Measurements from ENCODE around the gene PID1. TPM values are rescaled to one million over a fixed set of nuclear protein-coding genes. Genes with fewer than 3 reads are reported as not detected.
"Not testable (repeated sequence)": the region's sequence is repeated elsewhere in the genome, so short reads cannot be mapped to it uniquely, and the experiment has no call there.

PID1 gene
- total RNA-seq, 1 donor from 2014 or later, result 0.69 TPM

DNA sequence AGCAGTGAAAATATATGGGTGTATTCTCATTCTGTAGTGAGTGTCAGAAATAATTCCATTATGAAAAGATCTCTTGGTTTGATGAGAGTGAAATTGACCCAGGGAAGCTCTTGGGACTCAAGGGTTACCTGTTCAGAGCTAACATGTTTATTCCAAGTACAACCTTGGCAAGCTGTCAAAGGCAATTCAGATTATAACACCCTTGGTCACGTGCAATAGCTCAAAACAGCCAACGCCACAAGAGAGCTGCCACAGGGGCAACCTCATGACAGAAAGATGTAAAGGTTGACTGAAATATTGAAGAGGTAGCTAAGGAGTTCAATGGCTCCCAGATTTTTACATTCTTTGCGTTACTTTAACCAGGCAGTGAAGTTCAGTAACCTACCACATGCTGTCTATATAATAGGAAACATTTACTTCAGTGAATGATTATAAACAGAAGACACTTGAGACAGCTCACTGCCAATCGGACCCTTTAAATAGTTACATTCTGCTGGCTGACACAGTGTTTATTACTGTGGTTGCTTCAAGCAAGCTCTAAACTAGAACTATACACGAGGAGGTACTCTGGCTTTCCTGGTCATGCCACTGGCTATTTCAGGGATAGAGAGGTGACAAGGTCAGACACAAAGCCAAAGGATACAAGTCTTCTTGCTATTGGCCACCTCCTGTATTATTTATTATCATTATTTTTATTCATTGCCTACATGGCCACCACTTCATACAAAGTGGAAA, 187.3 kb downstream of the PID1 start:
- no peak for DNase-seq (ENCODE audit: low read depth)
- no peak for TF ChIP-seq CTCF (conservative IDR thresholded peaks at IDR 0.05; ENCODE audit: low read depth, low read length)
- no peak overlapping the region for H3K4me3 ChIP-seq (ENCODE audit: low read depth, low read length)

- no peak for DNase-seq (ENCODE audit: low read depth)
- TF ChIP-seq CTCF (conservative IDR thresholded peaks at IDR 0.05; ENCODE audit: low read depth, low read length), result no peak
Measured at GRCh38 chr2:229081411-229081810, 189.7 kb downstream of the PID1 start.

DNA sequence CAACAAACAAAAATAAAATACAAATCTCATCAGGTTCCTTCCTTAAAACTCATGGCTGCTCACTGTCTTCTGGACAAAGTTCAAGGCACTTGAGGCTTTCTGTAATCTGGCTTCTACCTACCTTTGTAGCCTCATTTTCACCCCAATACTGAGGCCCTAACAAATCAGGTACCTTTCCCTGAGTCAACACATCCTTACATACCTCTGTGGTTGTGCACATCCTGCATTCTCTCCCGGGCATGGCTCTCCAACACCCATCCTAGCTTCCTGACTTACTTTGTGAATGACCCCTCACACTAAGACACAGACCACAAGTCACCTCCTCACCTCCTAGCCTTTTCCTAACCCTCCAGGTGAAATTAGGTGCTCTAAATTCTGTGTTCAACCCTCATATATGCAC, 190.9 kb downstream of the PID1 start:
- no peak for DNase-seq (ENCODE audit: low read depth)
- TF ChIP-seq CTCF (conservative IDR thresholded peaks at IDR 0.05; ENCODE audit: low read depth, low read length), result no peak
- no peak overlapping the region for H3K4me3 ChIP-seq (ENCODE audit: low read depth, low read length)

More at GRCh38 chr2:229081411-229081810, 189.7 kb downstream of the PID1 start:
- no peak overlapping the region for H3K4me3 ChIP-seq (ENCODE audit: low read depth, low read length)

- H3K4me3 ChIP-seq (ENCODE audit: low read depth, low read length); DNase-seq (ENCODE audit: low read depth): not testable (repeated sequence)
Measured at GRCh38 chr2:229076886-229077285, 194.2 kb downstream of the PID1 start.

GRCh38 chr2:229073935-229074334, 197.2 kb downstream of the PID1 start:
- H3K4me3 ChIP-seq (ENCODE audit: low read depth, low read length), result no peak overlapping the region
- DNase-seq (ENCODE audit: low read depth), result no peak
- no peak for TF ChIP-seq CTCF (conservative IDR thresholded peaks at IDR 0.05; ENCODE audit: low read depth, low read length)

- H3K4me3 ChIP-seq (ENCODE audit: low read depth, low read length), result no peak overlapping the region
- DNase-seq (ENCODE audit: low read depth), result no peak
Measured at GRCh38 chr2:229071292-229071976, 199.7 kb downstream of the PID1 start.

More at GRCh38 chr2:229071292-229071976, 199.7 kb downstream of the PID1 start:
- TF ChIP-seq CTCF (conservative IDR thresholded peaks at IDR 0.05; ENCODE audit: low read depth, low read length), result no peak
